Body of pancreas (tissue), 4 donors: ENCODE measurements around the gene FAM107B. TPM values are rescaled to one million over a fixed set of nuclear protein-coding genes. Genes with fewer than 3 reads are reported as not detected.

ENCODE experiments used
- ATAC-seq: fragments of 150-250 bp; one replicate; pipeline ENCODE4 v1.9.1; 2016
- DNase-seq, 4 donors: peaks; one replicate each; pipeline ENCODE4 v3.0.0-alpha.2; 2019
- H3K27ac ChIP-seq, 4 donors: fragments of 200-600 bp; sonication (generic); 1 replicate in 3 of 4; 2 replicates in 1 of 4; pipeline versions ENCODE4 v1.5.1 to v1.6.1; 2016 to 2019; ENCODE audit warnings: mild to moderate bottlenecking in 1 of 4, mixed read lengths in 1 of 4, moderate library complexity in 1 of 4
- H3K27me3 ChIP-seq, 2 donors: fragments of 200-600 bp; sonication (generic); one replicate each; pipeline ENCODE4 v1.6.0; 2016; ENCODE audit warnings: mild to moderate bottlenecking in 1 of 2
- H3K36me3 ChIP-seq, 2 donors: fragments of 200-600 bp; sonication (generic); replicated peaks in 1 of 2; 2 replicates each; pipeline ENCODE4 v1.5.1; 2016; ENCODE audit warnings: low read depth in 2 of 2; ENCODE audit not compliant: insufficient read depth in 1 of 2
- H3K4me1 ChIP-seq: fragments of 200-600 bp; sonication (generic); one replicate; pipeline ENCODE4 v1.6.0; 2016
- H3K4me3 ChIP-seq, 2 donors: fragments of 200-600 bp; sonication (generic); 1 replicate in 1 of 2; 2 replicates in 1 of 2; pipeline ENCODE4 v1.5.1; 2016 to 2019
- H3K9me3 ChIP-seq, 3 donors: fragments of 200-600 bp; sonication (generic); 1 replicate in 2 of 3; 2 replicates in 1 of 3; pipeline ENCODE4 v1.5.1; 2016
- CTCF ChIP-seq, 7 experiments: fragments of 450-650 bp in 4 of 7; fragments of 200-600 bp in 3 of 7; sonication (generic) in 3 of 7; IDR thresholded peaks; one replicate each; pipeline ENCODE4 v1.5.1; 2016 to 2019; ENCODE audit warnings: antibody characterized with exemption in 7 of 7
- POLR2A ChIP-seq, 3 donors: fragments of 450-650 bp; IDR thresholded peaks; one replicate each; pipeline ENCODE4 v1.6.1; 2016; ENCODE audit warnings: antibody characterized with exemption in 3 of 3, mild to moderate bottlenecking in 2 of 3
- WGBS, 2 donors: methylation state at CpG; one replicate each; pipeline ENCODE4 v1.1.5; 2017; 5-methylcytosine and 5-hydroxymethylcytosine counted together
- intact Hi-C: fragments of 100-400 bp; cut with DNase I; formaldehyde crosslinking; loops from one replicate; pipeline ENCODE4 v1.15.1; 2023
- small RNA-seq: library from RNA; depleted of rRNA; stranded (forward); fragments of <200 nt; gene quantifications from one replicate; pipeline ENCODE3, GENCODE V24; 2016
- total RNA-seq, 2 donors: library from RNA; depleted of rRNA; stranded (reverse); fragments of >200 nt; gene quantifications; one replicate each; pipeline ENCODE4 v1.1.0, GENCODE V29; 2016

FAM107B gene
- total RNA-seq, 2 donors from 2014 or later: 19.4 to 45.9 TPM

- no peaks in the 10 kb centered on the region for H3K36me3 ChIP-seq
- no peaks in the 10 kb centered on the region for H3K9me3 ChIP-seq
- no peak for ATAC-seq
- no peaks in the 10 kb centered on the region for H3K27me3 ChIP-seq
- no peak overlapping the region for H3K27ac ChIP-seq
- TF ChIP-seq CTCF (IDR thresholded peaks at IDR 0.05) (no peak), POLR2A (IDR thresholded peaks at IDR 0.05) (no peak)
- WGBS, 2 donors: 90 to 97% methylated on average over 5 of the region's 5 CpGs
- DNase-seq: no peak
- intact Hi-C loops: loop anchor here (5.0 to 10.0 kb wide), 2 partner anchors 284 to 691 kb away; no protein-coding TSS in a partner anchor
- H3K4me1 ChIP-seq: peaks cover 14% of the 10 kb centered on the region
- no peak overlapping the region for H3K4me3 ChIP-seq
Observed at GRCh38 chr10:14476006-14476405, 298.7 kb downstream of the FAM107B start.

- no peak overlapping the region for H3K4me3 ChIP-seq
- no peaks in the 10 kb centered on the region for H3K36me3 ChIP-seq
- no peak overlapping the region for H3K27ac ChIP-seq
- no peaks in the 10 kb centered on the region for H3K27me3 ChIP-seq
- H3K4me1 ChIP-seq: peaks cover 26% of the 10 kb centered on the region
- no peak for TF ChIP-seq CTCF (IDR thresholded peaks at IDR 0.05)
- no peak for TF ChIP-seq POLR2A (IDR thresholded peaks at IDR 0.05)
- intact Hi-C loops: loop anchor here (5.0 to 10.0 kb wide), 2 partner anchors 282 to 690 kb away; no protein-coding TSS in a partner anchor
- 84 to 85% methylated on average over 3 of the region's 3 CpGs for WGBS, 2 donors
- ATAC-seq (no peak), DNase-seq (no peak)
- H3K9me3 ChIP-seq: no peaks in the 10 kb centered on the region
Observed at GRCh38 chr10:14474656-14475055, 300.0 kb downstream of the FAM107B start.

GRCh38 chr10:14470920-14471319 lies 303.8 kb downstream of the FAM107B start:
- peak overlapping the region in 3 of 4 donors; percentile 45 to 78 (median 57) for H3K27ac ChIP-seq
- intact Hi-C loops: loop anchor here (10.0 kb wide), 1 partner anchor 686 kb away; no protein-coding TSS in a partner anchor
- DNase-seq (peak in 1 of 4 donors; percentile 49), ATAC-seq (peak; percentile 86)
- no peaks in the 10 kb centered on the region for H3K9me3 ChIP-seq
- no peak for TF ChIP-seq POLR2A (IDR thresholded peaks at IDR 0.05)
- no peak for TF ChIP-seq CTCF (IDR thresholded peaks at IDR 0.05)
- no peaks in the 10 kb centered on the region for H3K27me3 ChIP-seq
- H3K4me1 ChIP-seq: peaks cover 12% of the 10 kb centered on the region
- no peaks in the 10 kb centered on the region for H3K36me3 ChIP-seq
- H3K4me3 ChIP-seq: no peak overlapping the region
- 33 to 55% methylated on average over 6 of the region's 6 CpGs for WGBS, 2 donors

GRCh38 chr10:14468726-14469125 lies 306.0 kb downstream of the FAM107B start:
- Histone ChIP-seq H3K4me1 (peaks cover 12% of the 10 kb centered on the region), H3K36me3 (no peaks in the 10 kb centered on the region), H3K4me3 (no peak overlapping the region), H3K27ac (no peak overlapping the region), H3K27me3 (no peaks in the 10 kb centered on the region), H3K9me3 (no peaks in the 10 kb centered on the region)
- no peak for DNase-seq
- intact Hi-C loops: no loop called here
- 51 to 63% methylated on average over 3 of the region's 3 CpGs for WGBS, 2 donors
- TF ChIP-seq POLR2A (IDR thresholded peaks at IDR 0.05): no peak
- TF ChIP-seq CTCF (IDR thresholded peaks at IDR 0.05): no peak
- no peak for ATAC-seq

Small RNA genes lying within 50 kb of the gene (small RNA-seq; reads per million reads assigned to genes)
- 0.38 reads per million for gene RNA5SP302

Other genes with a start within 250 kb of the FAM107B start
- gene CDNF, start 63.1 kb upstream of the FAM107B start, total RNA-seq: 10 to 100 TPM in 1 of 2 donors, 1 to 10 TPM in 1; 1.3 to 15.3 TPM
- 1 to 10 TPM; 6.6 to 7.8 TPM for gene HSPA14, start 63.4 kb upstream of the FAM107B start, total RNA-seq
- gene MSANTD7, start 63.4 kb upstream of the FAM107B start, total RNA-seq: 10 to 100 TPM in 1 of 2 donors, 1 to 10 TPM in 1; 6.5 to 11.5 TPM
- gene SUV39H2, start 104.0 kb upstream of the FAM107B start, total RNA-seq: 1 to 10 TPM; 3.1 to 4.6 TPM
- gene DCLRE1C, start 179.2 kb upstream of the FAM107B start, total RNA-seq: 10 to 100 TPM in 1 of 2 donors, 1 to 10 TPM in 1; 4.7 to 10.9 TPM
- gene MEIG1, start 184.5 kb upstream of the FAM107B start, total RNA-seq: not detected